Measurements from ENCODE around the gene EIF1AX. TPM values are rescaled to one million over a fixed set of nuclear protein-coding genes. Genes with fewer than 3 reads are reported as not detected.

EIF1AX gene
- polyA plus RNA-seq, 1 donor from 2014 or later: 67.1 TPM

GRCh38 chrX:20189171-20189570 is 47.5 kb upstream of the EIF1AX start:
- H3K4me2 ChIP-seq (ENCODE audit: low read length): no peak overlapping the region
- no peak overlapping the region for H3K27ac ChIP-seq (ENCODE audit: low read length)
- no peaks in the 10 kb centered on the region for H3K9me3 ChIP-seq (ENCODE audit: low read length)
- H3K9ac ChIP-seq (ENCODE audit: low read length): no peak overlapping the region
- no peaks in the 10 kb centered on the region for H3K36me3 ChIP-seq (ENCODE audit: insufficient read depth, low read length)
- TF ChIP-seq TAF1 (IDR thresholded peaks at IDR 0.05; ENCODE audit: low read depth) (no peak), EZH2 (IDR thresholded peaks at IDR 0.05; ENCODE audit: borderline replicate concordance, insufficient read depth, low read length, poor library complexity, severe bottlenecking) (no peak), CTCF (IDR thresholded peaks at IDR 0.05; ENCODE audit: poor library complexity, severe bottlenecking) (no peak), RAD21 (conservative IDR thresholded peaks at IDR 0.05) (no peak), EP300 (conservative IDR thresholded peaks at IDR 0.05; ENCODE audit: poor library complexity, severe bottlenecking) (no peak), SMC3 (conservative IDR thresholded peaks at IDR 0.05; ENCODE audit: poor library complexity) (no peak), POLR2AphosphoS5 (IDR thresholded peaks at IDR 0.05) (no peak), MXI1 (conservative IDR thresholded peaks at IDR 0.05; ENCODE audit: poor library complexity, severe bottlenecking) (no peak), REST (IDR thresholded peaks at IDR 0.05; ENCODE audit: borderline replicate concordance) (no peak)
- H3K27me3 ChIP-seq (ENCODE audit: insufficient read depth, low read depth, low read length): no peaks in the 10 kb centered on the region
- H2AFZ ChIP-seq (ENCODE audit: low read depth, low read length): no peak overlapping the region
- H3K9me2 ChIP-seq (ENCODE audit: insufficient read depth, low read length): no peaks in the 10 kb centered on the region
- no peak overlapping the region for H3K4me3 ChIP-seq (ENCODE audit: low read length)
- no peaks in the 10 kb centered on the region for H4K20me1 ChIP-seq (ENCODE audit: insufficient read depth)
- H3F3A ChIP-seq (ENCODE audit: insufficient read depth, low read length, poor library complexity, severe bottlenecking): no peaks in the 10 kb centered on the region
- no peaks in the 10 kb centered on the region for H3K79me2 ChIP-seq (replicated peaks; ENCODE audit: insufficient read depth, low read length)

GRCh38 chrX:20181598-20182329 is 40.1 kb upstream of the EIF1AX start:
- no peak overlapping the region for H3K9ac ChIP-seq (ENCODE audit: low read length)
- H3K27ac ChIP-seq (ENCODE audit: low read length): no peak overlapping the region
- H3F3A ChIP-seq (ENCODE audit: insufficient read depth, low read length, poor library complexity, severe bottlenecking): no peaks in the 10 kb centered on the region
- no peaks in the 10 kb centered on the region for H3K9me2 ChIP-seq (ENCODE audit: insufficient read depth, low read length)
- H3K9me3 ChIP-seq (ENCODE audit: low read length): no peaks in the 10 kb centered on the region
- no peak overlapping the region for H2AFZ ChIP-seq (ENCODE audit: low read depth, low read length)
- H3K36me3 ChIP-seq (ENCODE audit: insufficient read depth, low read length): no peaks in the 10 kb centered on the region
- H4K20me1 ChIP-seq (ENCODE audit: insufficient read depth): no peaks in the 10 kb centered on the region
- no peak for TF ChIP-seq RAD21 (conservative IDR thresholded peaks at IDR 0.05)
- no peak for TF ChIP-seq SMC3 (conservative IDR thresholded peaks at IDR 0.05; ENCODE audit: poor library complexity)
- TF ChIP-seq EP300 (conservative IDR thresholded peaks at IDR 0.05; ENCODE audit: poor library complexity, severe bottlenecking): no peak
- TF ChIP-seq TAF1 (IDR thresholded peaks at IDR 0.05; ENCODE audit: low read depth): no peak
- no peak for TF ChIP-seq MXI1 (conservative IDR thresholded peaks at IDR 0.05; ENCODE audit: poor library complexity, severe bottlenecking)
- TF ChIP-seq CTCF (IDR thresholded peaks at IDR 0.05; ENCODE audit: poor library complexity, severe bottlenecking): no peak
- TF ChIP-seq POLR2AphosphoS5 (IDR thresholded peaks at IDR 0.05): no peak
- no peak for TF ChIP-seq EZH2 (IDR thresholded peaks at IDR 0.05; ENCODE audit: borderline replicate concordance, insufficient read depth, low read length, poor library complexity, severe bottlenecking)
- TF ChIP-seq REST (IDR thresholded peaks at IDR 0.05; ENCODE audit: borderline replicate concordance): no peak
- H3K4me3 ChIP-seq (ENCODE audit: low read length): no peak overlapping the region
- H3K27me3 ChIP-seq (ENCODE audit: insufficient read depth, low read depth, low read length): no peaks in the 10 kb centered on the region
- H3K4me2 ChIP-seq (ENCODE audit: low read length): no peak overlapping the region
- H3K79me2 ChIP-seq (replicated peaks; ENCODE audit: insufficient read depth, low read length): no peaks in the 10 kb centered on the region
